HG03342 (cell line): Measurements from ENCODE around the gene RRP9.
"Not testable (repeated sequence)": the region's sequence is repeated elsewhere in the genome, so short reads cannot be mapped to it uniquely, and the experiment has no call there.

Experiments
- ATAC-seq: cut with Tn5 transposase; IDR thresholded peaks from one replicate; pipeline ENCODE4 v1.9.1; 2021; ENCODE audit warnings: mild to moderate bottlenecking, moderate library complexity; ENCODE audit not compliant: unreplicated experiment

RRP9 gene

GRCh38 chr3:51916418-51916817 lies 25.3 kb downstream of the RRP9 start:
- ATAC-seq, result no peak

GRCh38 chr3:51908026-51908425 lies 33.7 kb downstream of the RRP9 start:
- no peak for ATAC-seq

GRCh38 chr3:51904034-51904823 lies 37.5 kb downstream of the RRP9 start:
- no peak for ATAC-seq

GRCh38 chr3:51902361-51902760 lies 39.3 kb downstream of the RRP9 start:
- ATAC-seq, result not testable (repeated sequence)

GRCh38 chr3:51900043-51900442 lies 41.7 kb downstream of the RRP9 start:
- not testable (repeated sequence) for ATAC-seq

GRCh38 chr3:51897391-51897790 lies 44.3 kb downstream of the RRP9 start:
- ATAC-seq, result no peak

GRCh38 chr3:51896607-51897305 lies 44.9 kb downstream of the RRP9 start:
- no peak for ATAC-seq

- ATAC-seq, result no peak
Measured at GRCh38 chr3:51894939-51895338, 46.8 kb downstream of the RRP9 start.

- no peak for ATAC-seq
Measured at GRCh38 chr3:51894391-51894790, 47.3 kb downstream of the RRP9 start.

- ATAC-seq, result no peak
Measured at GRCh38 chr3:51891242-51892039, 50.3 kb downstream of the RRP9 start.

GRCh38 chr3:51888463-51889105 lies 53.1 kb downstream of the RRP9 start:
- ATAC-seq, result no peak

GRCh38 chr3:51887620-51888019 lies 54.1 kb downstream of the RRP9 start:
- ATAC-seq, result no peak

- ATAC-seq, result no peak
Measured at GRCh38 chr3:51886447-51886846, 55.3 kb downstream of the RRP9 start.
